BLaER1 (cell line): Measurements from ENCODE around the gene LHX4.

Experiments
- H3K27ac ChIP-seq: shearing (Covaris generic); formaldehyde crosslinking; 2 replicates; pipeline ENCODE4 v1.8.1; 2022
- H3K27me3 ChIP-seq: shearing (Covaris generic); formaldehyde crosslinking; 2 replicates; pipeline ENCODE4 v1.8.1; 2022
- H3K36me3 ChIP-seq: shearing (Covaris generic); formaldehyde crosslinking; 2 replicates; pipeline ENCODE4 v1.8.1; 2022
- H3K4me1 ChIP-seq: shearing (Covaris generic); formaldehyde crosslinking; 2 replicates; pipeline ENCODE4 v1.8.1; 2022
- H3K4me2 ChIP-seq: shearing (Covaris generic); formaldehyde crosslinking; 2 replicates; pipeline ENCODE4 v1.8.1; 2022
- H3K4me3 ChIP-seq: shearing (Covaris generic); formaldehyde crosslinking; 2 replicates; pipeline ENCODE4 v1.8.1; 2022
- H3K9ac ChIP-seq: shearing (Covaris generic); formaldehyde crosslinking; 2 replicates; pipeline ENCODE4 v1.8.1; 2022
- H3K9me3 ChIP-seq: shearing (Covaris generic); formaldehyde crosslinking; 2 replicates; pipeline ENCODE4 v1.8.1; 2022
- H4K20me1 ChIP-seq: shearing (Covaris generic); formaldehyde crosslinking; 2 replicates; pipeline ENCODE4 v1.8.1; 2022
- Cebpa-rat ChIP-seq: shearing (Covaris generic); IDR thresholded peaks from 2 replicates; pipeline ENCODE4 v1.8.1; 2022

LHX4 gene

DNA sequence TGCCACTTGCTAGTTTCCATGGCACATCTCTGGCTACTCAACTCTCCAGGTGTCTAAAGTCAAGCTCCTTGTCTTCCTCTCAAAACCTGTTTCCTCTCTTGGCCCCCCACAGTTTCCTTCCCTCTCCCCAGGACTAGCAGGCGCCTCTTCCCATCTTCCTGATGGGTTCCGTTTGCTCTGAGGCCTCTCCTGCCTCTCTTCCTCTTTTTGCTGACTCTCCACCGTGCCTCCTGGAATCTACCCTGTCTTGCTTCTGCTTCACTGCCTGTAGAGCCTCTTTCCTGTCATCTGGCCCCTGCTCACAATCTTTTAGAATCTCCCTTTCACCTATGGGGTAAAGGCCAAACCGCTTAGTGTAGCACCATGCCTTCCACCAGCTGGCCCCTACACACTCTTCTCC, 21.8 kb upstream of the LHX4 start:
- peaks cover 21% of the 10 kb centered on the region for H3K4me1 ChIP-seq
- no peaks in the 10 kb centered on the region for H3K27me3 ChIP-seq
- no peak overlapping the region for H3K9ac ChIP-seq
- peak overlapping the region; percentile 36 for H3K4me2 ChIP-seq
- H4K20me1 ChIP-seq = no peaks in the 10 kb centered on the region
- H3K9me3 ChIP-seq = no peaks in the 10 kb centered on the region
- no peak overlapping the region for H3K27ac ChIP-seq
- H3K36me3 ChIP-seq = no peaks in the 10 kb centered on the region
- H3K4me3 ChIP-seq = no peak overlapping the region
- no peak for TF ChIP-seq Cebpa-rat

DNA sequence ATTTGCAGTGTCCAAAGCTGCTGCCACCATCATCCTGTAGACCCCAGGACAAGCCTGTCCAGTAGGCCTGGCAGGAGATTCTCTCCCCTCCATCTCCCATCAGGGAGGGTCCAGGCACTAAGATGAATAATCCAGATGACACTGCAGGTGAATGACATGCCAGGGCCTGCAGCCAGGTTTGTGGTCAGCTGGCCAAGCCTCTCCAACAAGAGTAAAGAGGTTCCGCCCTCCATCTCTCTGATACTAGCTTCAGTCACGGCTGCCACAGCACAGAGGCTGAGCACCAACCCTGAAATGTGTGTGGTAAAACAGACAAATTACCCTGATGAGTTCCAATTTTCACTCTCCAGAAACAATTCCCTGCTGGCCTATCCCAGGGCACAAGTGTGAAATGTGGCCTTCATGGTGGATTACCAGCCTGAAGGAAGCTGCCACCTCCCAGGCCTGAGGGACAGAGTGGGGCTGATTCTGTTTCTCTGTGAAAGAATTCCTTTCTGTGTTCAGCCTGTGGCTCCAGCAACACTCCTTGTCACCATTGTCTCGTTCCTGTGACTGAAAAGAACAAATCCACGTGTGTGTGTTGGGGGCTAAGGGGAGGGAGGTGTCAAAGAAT, 19.9 kb upstream of the LHX4 start:
- no peak overlapping the region for H3K4me3 ChIP-seq
- no peaks in the 10 kb centered on the region for H3K27me3 ChIP-seq
- H3K9me3 ChIP-seq = no peaks in the 10 kb centered on the region
- no peak overlapping the region for H3K4me2 ChIP-seq
- no peaks in the 10 kb centered on the region for H4K20me1 ChIP-seq
- H3K27ac ChIP-seq = no peak overlapping the region
- TF ChIP-seq Cebpa-rat = no peak
- H3K36me3 ChIP-seq = no peaks in the 10 kb centered on the region
- no peak overlapping the region for H3K9ac ChIP-seq
- H3K4me1 ChIP-seq = peaks cover 27% of the 10 kb centered on the region

DNA sequence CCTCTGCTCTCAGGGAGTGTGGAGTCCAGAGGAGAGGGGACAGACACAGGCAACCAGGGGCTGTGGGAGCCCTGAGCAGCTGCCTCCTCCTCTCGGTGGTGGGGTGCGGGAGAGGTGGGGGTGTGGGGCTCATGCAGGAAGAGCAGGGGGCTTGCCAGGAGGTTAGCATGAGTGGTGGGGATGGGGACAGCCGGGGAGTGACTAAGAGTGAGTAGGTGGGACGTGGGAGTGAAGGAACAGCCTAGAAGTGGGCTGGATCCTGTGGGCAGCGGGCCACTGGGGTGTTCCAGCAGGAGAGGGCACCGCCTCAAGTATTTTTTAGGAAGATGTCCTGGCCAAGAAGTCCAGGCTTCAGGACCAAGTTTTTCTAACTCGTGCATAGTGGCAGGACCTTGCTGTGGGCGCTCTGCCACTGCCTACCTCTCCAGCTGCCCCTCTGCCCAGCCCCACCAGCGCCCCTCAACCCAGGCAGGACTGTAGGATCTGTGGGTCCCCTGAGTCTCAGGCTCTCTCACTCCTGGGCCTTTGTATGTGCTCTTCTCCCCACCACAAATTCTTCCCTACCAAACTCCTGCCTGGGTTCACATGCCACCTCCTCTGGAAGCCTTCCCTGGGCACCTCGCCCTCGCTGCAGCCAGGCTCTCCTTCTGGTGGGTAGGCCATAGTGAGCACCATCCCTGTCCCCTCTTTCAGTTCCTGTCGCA, 18.8 kb upstream of the LHX4 start:
- H3K27ac ChIP-seq = no peak overlapping the region
- no peaks in the 10 kb centered on the region for H3K27me3 ChIP-seq

DNA sequence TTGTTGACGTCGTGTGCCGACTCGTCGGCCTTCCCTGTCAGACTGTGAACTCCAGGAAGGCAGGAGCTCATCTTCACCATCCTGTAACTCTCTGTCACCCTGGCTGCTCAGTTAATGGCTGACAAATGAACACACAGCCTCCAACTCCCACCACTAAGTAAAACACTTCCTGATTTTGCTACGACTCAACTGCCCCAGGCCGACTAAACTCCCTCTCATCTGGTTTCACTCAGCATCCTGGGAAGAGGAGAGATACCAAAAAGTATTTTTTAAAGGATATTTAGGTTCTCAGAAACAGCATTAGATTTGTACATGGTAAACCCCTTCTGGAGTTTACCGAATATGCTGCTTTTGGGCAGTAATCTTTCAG, 18.2 kb upstream of the LHX4 start:
- Histone ChIP-seq H3K4me3 (no peak overlapping the region), H3K36me3 (no peaks in the 10 kb centered on the region), H4K20me1 (no peaks in the 10 kb centered on the region), H3K9me3 (no peaks in the 10 kb centered on the region), H3K4me2 (no peak overlapping the region), H3K4me1 (peaks cover 35% of the 10 kb centered on the region), H3K27ac (no peak overlapping the region), H3K9ac (no peak overlapping the region), H3K27me3 (no peaks in the 10 kb centered on the region)
- no peak for TF ChIP-seq Cebpa-rat

More for the DNA sequence above, 18.8 kb upstream of the LHX4 start:
- H3K9me3 ChIP-seq = no peaks in the 10 kb centered on the region
- peaks cover 30% of the 10 kb centered on the region for H3K4me1 ChIP-seq
- H4K20me1 ChIP-seq = no peaks in the 10 kb centered on the region
- no peak overlapping the region for H3K9ac ChIP-seq
- no peak overlapping the region for H3K4me2 ChIP-seq
- H3K36me3 ChIP-seq = no peaks in the 10 kb centered on the region
- TF ChIP-seq Cebpa-rat = no peak
- no peak overlapping the region for H3K4me3 ChIP-seq

DNA sequence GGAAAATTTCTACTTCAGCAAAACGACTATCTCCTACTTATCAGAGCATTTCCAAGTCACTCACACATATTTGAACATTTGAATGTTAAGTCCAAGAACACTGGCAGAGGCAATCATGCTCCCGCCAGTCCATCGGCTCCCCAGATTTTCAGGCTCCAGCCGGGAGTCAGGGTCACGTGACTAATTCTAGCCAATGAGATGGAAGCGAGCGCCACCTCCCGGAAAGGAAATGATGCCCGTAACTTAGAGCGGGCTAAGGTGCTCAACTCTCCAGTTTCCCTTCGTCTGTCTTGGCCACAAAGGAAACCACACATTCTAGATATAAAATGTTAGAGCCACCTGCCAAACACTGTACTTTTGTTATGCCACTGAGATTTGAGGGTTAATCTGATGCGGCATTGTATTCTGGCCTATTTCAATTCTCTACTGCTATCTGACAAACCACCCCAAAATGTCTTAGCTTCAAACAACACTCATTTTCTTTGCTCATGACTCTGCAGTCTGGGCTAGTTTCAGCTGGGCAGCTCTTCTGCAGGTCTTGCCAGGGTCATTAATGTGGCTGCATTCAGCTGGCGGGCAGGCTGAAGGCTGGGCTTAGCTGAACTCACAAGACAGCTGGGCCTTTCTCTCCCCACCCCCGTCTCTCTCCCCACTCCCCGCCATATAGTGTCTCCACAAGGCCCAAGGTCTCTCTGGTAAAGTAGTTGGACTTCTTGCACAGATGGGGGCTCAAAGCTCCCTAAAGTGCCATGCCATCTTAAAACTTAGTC, 16.5 kb upstream of the LHX4 start:
- H4K20me1 ChIP-seq = no peaks in the 10 kb centered on the region
- H3K4me2 ChIP-seq = peak overlapping the region; percentile 49
- no peak overlapping the region for H3K27ac ChIP-seq
- TF ChIP-seq Cebpa-rat = no peak
- H3K9ac ChIP-seq = no peak overlapping the region
- H3K4me3 ChIP-seq = no peak overlapping the region
- H3K9me3 ChIP-seq = no peaks in the 10 kb centered on the region
- no peaks in the 10 kb centered on the region for H3K27me3 ChIP-seq
- no peaks in the 10 kb centered on the region for H3K36me3 ChIP-seq
- H3K4me1 ChIP-seq = peaks cover 30% of the 10 kb centered on the region

DNA sequence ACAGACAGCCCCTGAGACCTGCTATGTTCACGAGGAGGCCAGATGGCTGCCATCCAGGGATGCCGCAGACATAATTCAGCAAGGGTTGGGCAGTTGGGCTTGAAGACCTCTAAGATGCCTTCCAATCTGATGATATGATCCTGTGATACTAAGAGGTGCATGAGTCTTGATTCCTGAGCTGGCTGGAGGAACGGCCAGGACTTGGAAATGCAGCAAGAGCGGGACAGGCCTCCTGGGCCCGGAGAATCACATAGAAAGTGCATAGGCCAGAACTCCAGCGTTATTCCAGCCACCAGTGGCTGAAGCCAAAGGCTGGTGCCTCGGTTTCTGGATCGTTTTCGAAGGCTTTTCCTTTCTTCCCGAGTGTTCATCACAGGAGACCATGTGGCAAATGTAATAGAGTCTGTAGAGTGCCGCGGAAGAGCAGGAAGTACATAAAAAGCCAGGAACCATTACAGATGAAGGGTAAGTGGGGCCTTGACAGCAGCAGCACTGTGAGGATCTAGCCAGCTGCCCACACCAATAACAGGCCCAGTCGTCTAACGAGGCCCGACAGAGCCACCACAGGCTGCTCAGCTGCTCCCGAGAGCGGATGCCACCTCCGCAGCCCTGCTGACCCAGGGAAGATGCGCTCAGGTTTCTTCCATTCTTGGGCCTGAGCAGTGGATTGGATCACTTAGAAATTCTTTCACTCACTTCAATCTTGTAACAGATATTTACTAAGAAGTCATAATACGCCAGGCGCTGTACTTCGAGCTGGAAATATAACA, 14.0 kb upstream of the LHX4 start:
- Histone ChIP-seq H3K9ac (no peak overlapping the region), H3K36me3 (no peaks in the 10 kb centered on the region), H3K4me1 (peaks cover 26% of the 10 kb centered on the region), H3K4me2 (peak overlapping the region; percentile 34; the same call in 1 of the 2 replicates), H4K20me1 (no peaks in the 10 kb centered on the region), H3K9me3 (no peaks in the 10 kb centered on the region), H3K27me3 (no peaks in the 10 kb centered on the region), H3K27ac (no peak overlapping the region), H3K4me3 (no peak overlapping the region)
- no peak for TF ChIP-seq Cebpa-rat

DNA sequence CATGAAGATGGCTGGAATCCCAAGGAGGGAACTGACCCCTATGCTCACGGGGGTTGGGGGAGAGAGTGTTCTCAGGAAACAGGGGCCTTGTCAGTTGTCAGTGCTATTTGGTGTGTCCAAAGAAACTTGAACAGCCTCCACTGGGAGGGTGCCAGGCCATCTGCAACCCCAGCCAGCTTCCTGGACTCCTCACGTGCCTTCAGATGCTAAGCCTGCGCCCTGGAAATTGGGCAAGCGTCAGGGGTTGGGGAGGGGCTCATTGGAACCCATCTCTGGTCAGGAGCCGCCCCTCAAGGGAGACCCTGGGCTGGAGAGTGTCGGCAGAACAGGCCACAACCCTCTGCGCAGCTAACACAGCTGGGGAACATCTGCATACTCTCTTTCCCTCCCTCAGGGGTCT, 13.1 kb upstream of the LHX4 start:
- Histone ChIP-seq H3K27me3 (no peaks in the 10 kb centered on the region), H3K27ac (no peak overlapping the region), H3K9me3 (no peaks in the 10 kb centered on the region), H3K9ac (no peak overlapping the region), H4K20me1 (no peaks in the 10 kb centered on the region), H3K4me3 (no peak overlapping the region), H3K4me2 (peak overlapping the region; percentile 34), H3K4me1 (peaks cover 26% of the 10 kb centered on the region), H3K36me3 (no peaks in the 10 kb centered on the region)
- no peak for TF ChIP-seq Cebpa-rat

DNA sequence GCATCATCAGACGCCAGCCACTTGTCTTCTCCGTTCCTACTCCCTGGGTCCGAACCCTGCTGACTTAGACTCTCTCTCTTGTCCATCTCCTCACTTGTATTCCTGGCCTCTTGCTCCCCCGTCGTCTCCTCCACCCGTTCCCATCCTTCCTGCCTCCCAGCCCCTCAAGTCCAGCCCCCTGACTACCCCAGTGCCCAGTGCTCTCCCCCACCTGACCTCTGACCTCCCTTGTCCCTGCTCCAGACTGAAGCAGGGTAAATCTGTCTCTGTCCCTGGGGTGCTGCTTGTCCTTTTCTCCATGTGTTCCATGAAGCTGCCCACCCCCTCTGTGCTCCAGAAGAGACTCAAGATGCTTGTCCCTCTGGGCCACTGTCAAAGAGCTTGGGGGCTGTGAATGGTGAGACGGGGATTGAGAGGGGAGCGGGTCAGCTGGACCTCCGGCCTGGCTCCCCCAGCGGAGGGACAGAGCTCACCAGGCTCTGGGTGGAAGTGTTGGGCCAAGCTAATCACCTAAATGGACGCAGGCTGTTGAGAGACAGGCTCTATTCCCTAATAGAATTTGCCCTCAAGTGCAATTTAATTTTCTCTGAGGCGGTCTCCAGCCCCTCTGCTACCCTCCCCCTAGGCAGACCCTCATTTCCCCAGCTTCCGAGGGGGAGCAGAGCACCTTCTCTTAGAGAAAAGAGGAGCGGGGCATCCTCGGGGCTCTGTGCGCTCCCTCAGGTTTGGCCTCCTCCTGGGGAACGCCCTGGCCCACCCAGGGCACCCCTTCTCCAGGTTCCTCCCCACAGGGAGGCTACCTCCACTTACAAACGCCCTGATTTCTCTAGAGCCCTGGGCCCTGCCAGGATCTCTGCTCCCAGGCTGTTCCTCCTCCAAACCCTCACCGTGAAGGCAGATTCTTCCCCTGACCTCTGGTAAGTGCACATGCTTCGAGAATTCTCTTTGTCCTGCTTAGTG, 11.0 kb upstream of the LHX4 start:
- no peak overlapping the region for H3K4me2 ChIP-seq
- no peaks in the 10 kb centered on the region for H4K20me1 ChIP-seq
- H3K9me3 ChIP-seq = no peaks in the 10 kb centered on the region

DNA sequence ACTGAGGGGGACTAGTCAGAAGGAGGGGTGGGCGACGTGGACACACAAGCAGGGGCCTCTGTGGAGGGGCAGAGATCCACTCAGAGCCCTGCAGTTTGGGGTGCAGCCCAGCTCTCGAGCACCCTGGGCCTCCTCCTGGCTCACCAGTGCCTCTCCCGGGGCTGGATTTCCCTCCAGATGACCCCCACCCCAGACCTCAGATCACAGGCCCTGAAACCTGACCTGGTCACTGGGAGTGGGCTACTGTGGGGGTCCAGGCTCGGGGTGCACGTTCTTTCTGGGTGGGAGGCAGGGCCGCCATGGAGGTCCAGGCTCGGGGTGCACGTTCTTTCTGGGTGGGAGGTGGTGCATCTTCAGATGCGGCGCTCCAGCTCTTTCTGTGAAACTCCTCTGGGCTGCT, 10.3 kb upstream of the LHX4 start:
- TF ChIP-seq Cebpa-rat = no peak
- Histone ChIP-seq H3K36me3 (no peaks in the 10 kb centered on the region), H3K4me2 (no peak overlapping the region), H3K27ac (no peak overlapping the region), H3K9ac (no peak overlapping the region), H3K4me1 (peaks cover 13% of the 10 kb centered on the region), H4K20me1 (no peaks in the 10 kb centered on the region), H3K4me3 (no peak overlapping the region), H3K9me3 (no peaks in the 10 kb centered on the region), H3K27me3 (0 out of 2 replicates have a peak, but pooled peaks cover 1% of the 10 kb centered on the region)

More for the DNA sequence above, 11.0 kb upstream of the LHX4 start:
- peaks cover 13% of the 10 kb centered on the region for H3K4me1 ChIP-seq
- no peak overlapping the region for H3K9ac ChIP-seq
- no peaks in the 10 kb centered on the region for H3K36me3 ChIP-seq
- no peaks in the 10 kb centered on the region for H3K27me3 ChIP-seq
- H3K27ac ChIP-seq = no peak overlapping the region
- no peak overlapping the region for H3K4me3 ChIP-seq
- TF ChIP-seq Cebpa-rat = no peak
